Trophoblast cell (in vitro differentiated cells and primary cell): ENCODE data around the gene CD101.
A peak's percentile ranks its signal among the peaks of the same experiment; 100 is the strongest.

Source experiments
- DNase-seq, 2 donors: peaks; one replicate each; pipeline ENCODE4 v3.0.0-alpha.2; 2016
- H2AFZ ChIP-seq: 2 replicates; pipeline ENCODE4 v1.6.1; 2013; ENCODE audit warnings: low read length, moderate library complexity, mild to moderate bottlenecking; ENCODE audit not compliant: insufficient read depth, poor library complexity
- H2AK5ac ChIP-seq: 2 replicates; pipeline ENCODE4 v1.6.1; 2013; ENCODE audit warnings: mild to moderate bottlenecking, low read length
- H2BK120ac ChIP-seq: 2 replicates; pipeline ENCODE4 v1.6.1; 2013; ENCODE audit warnings: low read length, mild to moderate bottlenecking, moderate library complexity; ENCODE audit not compliant: insufficient read depth, poor library complexity
- H2BK12ac ChIP-seq: 2 replicates; pipeline ENCODE4 v1.6.1; 2013; ENCODE audit warnings: mild to moderate bottlenecking, low read length, moderate library complexity
- H2BK5ac ChIP-seq: 2 replicates; pipeline ENCODE4 v1.6.1; 2013; ENCODE audit warnings: low read length, low read depth, moderate library complexity, mild to moderate bottlenecking; ENCODE audit not compliant: poor library complexity
- H3K14ac ChIP-seq: 2 replicates; pipeline ENCODE4 v1.6.1; 2013; ENCODE audit warnings: mild to moderate bottlenecking, low read length
- H3K18ac ChIP-seq: 2 replicates; pipeline ENCODE4 v1.6.1; 2013; ENCODE audit warnings: mild to moderate bottlenecking, low read length
- H3K23ac ChIP-seq: 2 replicates; pipeline ENCODE4 v1.6.1; 2013; ENCODE audit warnings: low read length
- H3K27ac ChIP-seq: 2 replicates; pipeline ENCODE4 v1.5.1; 2013; ENCODE audit warnings: low read depth, mild to moderate bottlenecking, inconsistent platforms, low read length, moderate library complexity
- H3K27me3 ChIP-seq: 2 replicates; pipeline ENCODE4 v1.6.1; 2013; ENCODE audit warnings: inconsistent platforms, mild to moderate bottlenecking, low read length, moderate library complexity; ENCODE audit not compliant: insufficient read depth
- H3K36me3 ChIP-seq, 2 experiments: 1 replicate in 1 of 2; 2 replicates in 1 of 2; pipeline ENCODE4 v1.6.1; 2013; ENCODE audit warnings: low read length in 2 of 2, mild to moderate bottlenecking in 2 of 2, moderate library complexity in 1 of 2; ENCODE audit not compliant: insufficient read depth in 2 of 2, control insufficient read depth in 1 of 2
- H3K4ac ChIP-seq: 2 replicates; pipeline ENCODE4 v1.6.1; 2013; ENCODE audit warnings: low read depth, mild to moderate bottlenecking, low read length, moderate library complexity
- H3K4me1 ChIP-seq, 2 experiments: 1 replicate in 1 of 2; 2 replicates in 1 of 2; pipeline ENCODE4 v1.6.1; 2013; ENCODE audit warnings: low read length in 2 of 2, mild to moderate bottlenecking in 2 of 2, moderate library complexity in 1 of 2; ENCODE audit not compliant: insufficient read depth in 2 of 2, control insufficient read depth in 1 of 2
- H3K4me2 ChIP-seq: 2 replicates; pipeline ENCODE4 v1.6.1; 2013; ENCODE audit warnings: inconsistent platforms, mild to moderate bottlenecking, low read length, moderate library complexity
- H3K4me3 ChIP-seq: 2 replicates; pipeline ENCODE4 v1.5.1; 2013; ENCODE audit warnings: mild to moderate bottlenecking, low read depth, low read length, inconsistent platforms
- H3K79me1 ChIP-seq: one replicate; pipeline ENCODE4 v1.6.1; 2013; ENCODE audit warnings: low read length
- H3K79me2 ChIP-seq: 2 replicates; pipeline ENCODE4 v1.6.1; 2013; ENCODE audit warnings: low read length, mild to moderate bottlenecking; ENCODE audit not compliant: control insufficient read depth, insufficient read depth, poor library complexity
- H3K9ac ChIP-seq: 2 replicates; pipeline ENCODE4 v1.6.1; 2013; ENCODE audit warnings: mild to moderate bottlenecking, low read length
- H3K9me3 ChIP-seq: 2 replicates; pipeline ENCODE4 v1.6.1; 2013; ENCODE audit warnings: low read depth, mild to moderate bottlenecking, control low read depth, inconsistent platforms, low read length; ENCODE audit not compliant: insufficient read depth
- H4K12ac ChIP-seq: 2 replicates; pipeline ENCODE4 v1.6.1; 2013; ENCODE audit warnings: low read depth, mild to moderate bottlenecking, low read length, moderate library complexity
- H4K8ac ChIP-seq: 2 replicates; pipeline ENCODE4 v1.6.1; 2013; ENCODE audit warnings: low read depth, mild to moderate bottlenecking, low read length, moderate library complexity
- H4K91ac ChIP-seq: one replicate; pipeline ENCODE4 v1.6.1; 2013; ENCODE audit warnings: low read depth, mild to moderate bottlenecking, low read length, moderate library complexity
- WGBS: extraction: QIAGEN DNeasy Blood & Tissue Kit; methylation state at CpG from one replicate; pipeline ENCODE4 v1.1.7; 2013; ENCODE audit warnings: missing lambda C conversion rate; ENCODE audit not compliant: insufficient read length, insufficient coverage; ENCODE audit errors: extremely low coverage; 5-methylcytosine and 5-hydroxymethylcytosine counted together

CD101 gene

DNA sequence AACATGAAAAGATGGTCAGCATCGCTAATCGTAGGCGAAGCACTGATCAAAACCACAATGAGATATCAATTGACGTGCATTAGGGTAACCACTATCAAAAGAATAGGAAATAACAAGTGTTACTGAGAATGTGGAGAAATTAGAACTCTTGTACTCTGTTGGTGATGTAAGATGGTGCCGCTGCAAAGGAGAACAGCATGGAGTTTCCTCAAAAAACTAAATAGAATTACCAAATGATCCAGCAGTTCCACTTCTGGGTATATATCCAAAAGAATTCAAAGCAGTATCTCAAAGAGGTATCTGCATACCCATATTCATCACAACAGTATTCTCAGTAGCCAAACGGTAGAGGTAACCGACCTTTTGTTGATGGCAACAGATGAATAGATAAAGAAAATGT, 8.3 kb upstream of the CD101 start:
- Histone ChIP-seq H3K18ac (no peak overlapping the region), H4K8ac (no peak overlapping the region), H4K12ac (no peak overlapping the region), H3K36me3 (peaks cover 6 to 15% of the 10 kb centered on the region in 2 experiments), H3K23ac (no peak overlapping the region), H3K14ac (no peak overlapping the region), H4K91ac (no peak overlapping the region), H2AK5ac (no peak overlapping the region), H3K27me3 (no peaks in the 10 kb centered on the region), H3K4me2 (no peak overlapping the region), H3K79me1 (no peaks in the 10 kb centered on the region), H3K9ac (no peak overlapping the region), H3K4ac (no peak overlapping the region), H3K79me2 (no peaks in the 10 kb centered on the region), H2BK5ac (no peak overlapping the region), H2BK120ac (no peak overlapping the region), H2AFZ (no peak overlapping the region), H3K4me1 (peaks cover 0 to 1% of the 10 kb centered on the region in 2 experiments), H2BK12ac (no peak overlapping the region), H3K27ac (no peak overlapping the region), H3K9me3 (peaks cover 1% of the 10 kb centered on the region), H3K4me3 (no peak overlapping the region)
- no CpG with 5 or more reads among the region's 7 CpGs for WGBS
- peak; percentile 37 to 83 for DNase-seq

DNA sequence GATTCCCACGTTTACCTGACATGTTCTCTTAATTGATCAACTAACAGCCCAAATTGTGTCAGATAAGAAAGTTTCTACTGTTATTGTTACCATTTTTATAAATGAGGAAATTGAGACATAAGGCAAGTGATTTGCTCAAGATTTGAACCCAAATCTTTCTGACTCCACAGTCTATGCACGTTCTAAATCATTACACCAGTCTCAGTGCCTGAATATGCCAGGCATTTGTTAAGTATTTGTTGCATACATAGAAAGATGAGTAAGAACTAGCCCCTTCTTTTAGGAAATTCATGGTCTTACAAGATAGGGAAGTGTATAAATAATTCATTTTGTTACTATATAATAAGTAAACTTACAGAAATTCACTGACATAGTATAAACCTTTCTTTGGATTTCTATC, 7.1 kb upstream of the CD101 start:
- H3K4me2 ChIP-seq = no peak overlapping the region
- no peak overlapping the region for H2BK120ac ChIP-seq
- peak in 1 of 2 donors; percentile 56 for DNase-seq
- no peak overlapping the region for H3K4ac ChIP-seq
- no peaks in the 10 kb centered on the region for H3K27me3 ChIP-seq
- peaks cover 0 to 1% of the 10 kb centered on the region in 2 experiments for H3K4me1 ChIP-seq
- no peak overlapping the region for H3K18ac ChIP-seq
- H2AK5ac ChIP-seq = no peak overlapping the region
- H3K4me3 ChIP-seq = no peak overlapping the region
- H4K8ac ChIP-seq = no peak overlapping the region
- peaks cover 1% of the 10 kb centered on the region for H3K9me3 ChIP-seq
- no peak overlapping the region for H3K27ac ChIP-seq
- H3K36me3 ChIP-seq = peaks cover 4 to 12% of the 10 kb centered on the region in 2 experiments
- H3K23ac ChIP-seq = no peak overlapping the region
- H2BK12ac ChIP-seq = no peak overlapping the region
- no peaks in the 10 kb centered on the region for H3K79me2 ChIP-seq
- no peak overlapping the region for H2AFZ ChIP-seq
- no peak overlapping the region for H2BK5ac ChIP-seq
- no peak overlapping the region for H4K12ac ChIP-seq
- no peak overlapping the region for H3K14ac ChIP-seq
- no peak overlapping the region for H3K9ac ChIP-seq
- WGBS = no CpG with 5 or more reads among the region's 2 CpGs
- H4K91ac ChIP-seq = no peak overlapping the region
- H3K79me1 ChIP-seq = no peaks in the 10 kb centered on the region

DNA sequence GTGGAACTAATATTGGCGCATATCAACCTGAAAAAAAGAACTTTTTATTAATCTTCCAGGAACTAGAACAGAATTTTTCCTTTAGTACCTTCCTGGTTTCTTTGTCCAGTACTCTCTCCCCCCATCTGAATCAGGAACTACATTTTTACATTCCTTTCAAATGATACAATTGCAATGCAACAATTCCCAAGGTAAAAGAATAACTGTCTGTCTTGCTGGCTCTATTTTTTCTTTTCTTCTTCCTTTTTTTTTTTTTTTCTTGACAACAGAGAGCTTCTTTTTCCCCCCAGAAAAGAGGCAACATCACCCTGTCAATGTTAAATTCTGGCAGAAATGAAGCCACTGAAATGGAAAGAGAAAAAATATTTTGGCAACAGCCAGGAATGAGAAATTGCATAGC, 4.5 kb upstream of the CD101 start:
- H3K18ac ChIP-seq = no peak overlapping the region
- no CpG with 5 or more reads among the region's 1 CpG for WGBS
- H2AK5ac ChIP-seq = no peak overlapping the region
- no peak overlapping the region for H2BK12ac ChIP-seq
- no peak overlapping the region for H4K8ac ChIP-seq
- H3K4ac ChIP-seq = no peak overlapping the region
- H3K23ac ChIP-seq = no peak overlapping the region
- H3K79me2 ChIP-seq = no peaks in the 10 kb centered on the region
- no peak overlapping the region for H3K14ac ChIP-seq
- H2AFZ ChIP-seq = no peak overlapping the region
- no peak overlapping the region for H3K27ac ChIP-seq
- H3K36me3 ChIP-seq = peaks cover 0 to 4% of the 10 kb centered on the region in 2 experiments
- H3K4me1 ChIP-seq = peaks cover 0 to 1% of the 10 kb centered on the region in 2 experiments
- H3K4me2 ChIP-seq = no peak overlapping the region
- no peak overlapping the region for H3K4me3 ChIP-seq
- peaks cover 1% of the 10 kb centered on the region for H3K9me3 ChIP-seq
- H4K91ac ChIP-seq = no peak overlapping the region
- H2BK120ac ChIP-seq = no peak overlapping the region
- H3K79me1 ChIP-seq = no peaks in the 10 kb centered on the region
- peak in 1 of 2 donors; percentile 47 for DNase-seq
- no peaks in the 10 kb centered on the region for H3K27me3 ChIP-seq
- H2BK5ac ChIP-seq = no peak overlapping the region
- no peak overlapping the region for H4K12ac ChIP-seq
- no peak overlapping the region for H3K9ac ChIP-seq

DNA sequence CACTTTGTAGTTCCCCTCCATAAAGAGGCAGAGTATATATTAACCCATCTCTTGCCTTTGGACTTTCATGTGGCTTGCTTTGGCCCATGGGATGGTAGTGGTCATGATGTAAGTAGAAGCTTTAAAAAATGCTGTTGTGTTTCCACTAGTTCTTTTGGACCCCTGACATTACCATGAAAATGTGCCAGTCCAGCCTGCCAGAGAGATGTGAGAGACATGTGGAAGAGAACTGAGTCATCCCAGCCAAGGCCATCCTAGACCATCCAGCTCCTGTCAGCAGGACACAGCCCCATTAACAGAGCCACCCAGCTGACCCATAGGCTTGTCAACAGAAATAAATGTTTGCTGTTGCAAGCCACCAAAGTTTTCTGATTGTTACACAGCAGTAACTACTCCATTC, 3.9 kb upstream of the CD101 start:
- H3K27ac ChIP-seq = no peak overlapping the region

More for the DNA sequence above, 3.9 kb upstream of the CD101 start:
- Histone ChIP-seq H2AK5ac (no peak overlapping the region), H2BK12ac (no peak overlapping the region), H4K12ac (no peak overlapping the region), H3K27me3 (no peaks in the 10 kb centered on the region), H2BK5ac (no peak overlapping the region), H3K4me2 (no peak overlapping the region), H4K91ac (no peak overlapping the region), H3K14ac (no peak overlapping the region), H2AFZ (no peak overlapping the region), H3K4me3 (no peak overlapping the region), H3K4me1 (peaks cover 0 to 1% of the 10 kb centered on the region in 2 experiments), H3K4ac (no peak overlapping the region), H4K8ac (no peak overlapping the region), H3K79me1 (no peaks in the 10 kb centered on the region), H3K9me3 (peaks cover 1% of the 10 kb centered on the region), H3K18ac (no peak overlapping the region), H3K23ac (no peak overlapping the region), H3K36me3 (peaks cover 0 to 2% of the 10 kb centered on the region in 2 experiments), H3K79me2 (no peaks in the 10 kb centered on the region), H2BK120ac (no peak overlapping the region), H3K9ac (no peak overlapping the region)
- DNase-seq = no peak
